HG03571 (cell line): Measurements from ENCODE around the gene MPZ.
"Not testable (repeated sequence)": the region's sequence is repeated elsewhere in the genome, so short reads cannot be mapped to it uniquely, and the experiment has no call there.

Experiments
- ATAC-seq: cut with Tn5 transposase; IDR thresholded peaks from one replicate; pipeline ENCODE4 v1.9.1; 2021; ENCODE audit not compliant: unreplicated experiment

The MPZ gene

GRCh38 chr1:161255955-161256520 lies 53.7 kb downstream of the MPZ start:
- ATAC-seq, result not testable (repeated sequence)

- not testable (repeated sequence) for ATAC-seq
These were observed 54.5 kb downstream of the MPZ start for GRCh38 chr1:161255302-161255701.
